Muscle layer of duodenum (tissue), 2 donors: ENCODE results near the gene TSGA10IP.

Experiments
- H3K27ac ChIP-seq: one replicate; pipeline ENCODE4 v1.7.0; 2013; ENCODE audit warnings: mild to moderate bottlenecking, low read length
- H3K27me3 ChIP-seq: one replicate; pipeline ENCODE4 v1.7.0; 2013; ENCODE audit warnings: low read depth, mild to moderate bottlenecking, control low read depth, low read length
- H3K36me3 ChIP-seq, 2 donors: one replicate each; pipeline ENCODE4 v1.7.0; 2013; ENCODE audit warnings: low read length in 2 of 2, control low read depth in 1 of 2, mild to moderate bottlenecking in 1 of 2; ENCODE audit not compliant: insufficient read depth in 2 of 2, control insufficient read depth in 1 of 2
- H3K4me1 ChIP-seq, 2 donors: one replicate each; pipeline ENCODE4 v1.7.0; 2013; ENCODE audit warnings: low read length in 2 of 2, mild to moderate bottlenecking in 2 of 2, control low read depth in 1 of 2, moderate library complexity in 1 of 2; ENCODE audit not compliant: insufficient read depth in 2 of 2, control insufficient read depth in 1 of 2
- H3K4me3 ChIP-seq, 2 donors: one replicate each; pipeline ENCODE4 v1.7.0; 2013; ENCODE audit warnings: low read length in 2 of 2, low read depth in 1 of 2, mild to moderate bottlenecking in 1 of 2
- H3K9me3 ChIP-seq, 2 donors: one replicate each; pipeline ENCODE4 v1.7.0; 2013; ENCODE audit warnings: low read length in 2 of 2, control low read depth in 1 of 2, mild to moderate bottlenecking in 1 of 2; ENCODE audit not compliant: control insufficient read depth in 1 of 2
- donor health status: healthy.

TSGA10IP gene

GRCh38 chr11:65981101-65981740 lies 35.9 kb downstream of the TSGA10IP start:
- Histone ChIP-seq H3K27ac (no peak overlapping the region), H3K36me3 (peaks cover 6 to 37% of the 10 kb centered on the region in 2 donors), H3K4me1 (peaks cover 0 to 4% of the 10 kb centered on the region in 2 donors), H3K27me3 (no peaks in the 10 kb centered on the region), H3K9me3 (no peaks in the 10 kb centered on the region), H3K4me3 (no peak overlapping the region)

GRCh38 chr11:65981972-65982823 lies 36.9 kb downstream of the TSGA10IP start:
- H3K4me1 ChIP-seq, result peaks cover 0 to 4% of the 10 kb centered on the region in 2 donors
- H3K27ac ChIP-seq, result no peak overlapping the region
- H3K27me3 ChIP-seq, result no peaks in the 10 kb centered on the region
- no peaks in the 10 kb centered on the region for H3K9me3 ChIP-seq
- H3K36me3 ChIP-seq, result peaks cover 6 to 27% of the 10 kb centered on the region in 2 donors
- H3K4me3 ChIP-seq, result no peak overlapping the region

- Histone ChIP-seq H3K4me1 (peaks cover 0 to 4% of the 10 kb centered on the region in 2 donors), H3K36me3 (peaks cover under 1 to 19% of the 10 kb centered on the region in 2 donors), H3K27ac (no peak overlapping the region), H3K27me3 (no peaks in the 10 kb centered on the region), H3K9me3 (no peaks in the 10 kb centered on the region), H3K4me3 (no peak overlapping the region)
Observed at GRCh38 chr11:65982824-65983588, 37.7 kb downstream of the TSGA10IP start.

- Histone ChIP-seq H3K36me3 (peaks cover 0 to 13% of the 10 kb centered on the region in 2 donors), H3K27ac (no peak overlapping the region), H3K4me3 (no peak overlapping the region), H3K27me3 (no peaks in the 10 kb centered on the region), H3K4me1 (peaks cover 0 to 4% of the 10 kb centered on the region in 2 donors), H3K9me3 (no peaks in the 10 kb centered on the region)
Observed at GRCh38 chr11:65983589-65983987, 38.3 kb downstream of the TSGA10IP start.

- Histone ChIP-seq H3K4me3 (no peak overlapping the region), H3K27ac (no peak overlapping the region), H3K4me1 (peaks cover 0 to 6% of the 10 kb centered on the region in 2 donors), H3K27me3 (no peaks in the 10 kb centered on the region), H3K36me3 (no peaks in the 10 kb centered on the region), H3K9me3 (no peaks in the 10 kb centered on the region)
Observed at GRCh38 chr11:65987336-65987735, 42.1 kb downstream of the TSGA10IP start.

- H3K4me3 ChIP-seq, result no peak overlapping the region
Observed at GRCh38 chr11:65988791-65989592, 43.7 kb downstream of the TSGA10IP start.

GRCh38 chr11:65992056-65992455 lies 46.8 kb downstream of the TSGA10IP start:
- no peaks in the 10 kb centered on the region for H3K27me3 ChIP-seq
- H3K4me1 ChIP-seq, result peaks cover 0 to 2% of the 10 kb centered on the region in 2 donors
- no peak overlapping the region for H3K27ac ChIP-seq
- peaks cover 0 to 5% of the 10 kb centered on the region in 2 donors for H3K36me3 ChIP-seq
- no peak overlapping the region for H3K4me3 ChIP-seq
- H3K9me3 ChIP-seq, result no peaks in the 10 kb centered on the region

More at GRCh38 chr11:65988791-65989592, 43.7 kb downstream of the TSGA10IP start:
- no peaks in the 10 kb centered on the region for H3K27me3 ChIP-seq
- H3K36me3 ChIP-seq, result no peaks in the 10 kb centered on the region
- no peak overlapping the region for H3K27ac ChIP-seq
- peaks cover 0 to 6% of the 10 kb centered on the region in 2 donors for H3K4me1 ChIP-seq
- H3K9me3 ChIP-seq, result no peaks in the 10 kb centered on the region

- no peaks in the 10 kb centered on the region for H3K27me3 ChIP-seq
- peaks cover 3 to 16% of the 10 kb centered on the region in 2 donors for H3K4me1 ChIP-seq
- no peak overlapping the region for H3K27ac ChIP-seq
- no peaks in the 10 kb centered on the region for H3K9me3 ChIP-seq
- no peak overlapping the region for H3K4me3 ChIP-seq
- peaks cover 31 to 43% of the 10 kb centered on the region in 2 donors for H3K36me3 ChIP-seq
Observed at GRCh38 chr11:65997286-65997685, 52.0 kb downstream of the TSGA10IP start.

- peaks cover 8 to 26% of the 10 kb centered on the region in 2 donors for H3K4me1 ChIP-seq
- H3K27me3 ChIP-seq, result no peaks in the 10 kb centered on the region
- no peaks in the 10 kb centered on the region for H3K9me3 ChIP-seq
- H3K4me3 ChIP-seq, result peak within 1 kb of the TSS; percentile 100
- peak within 1 kb of the TSS; percentile 96 for H3K27ac ChIP-seq
- peaks cover 43 to 54% of the 10 kb centered on the region in 2 donors for H3K36me3 ChIP-seq
Observed at GRCh38 chr11:66001942-66002647, 56.8 kb downstream of the TSGA10IP start, which contains the start of the genes BANF1 and EIF1AD. BANF1 (plus strand) TSS chr11:66002503; CDS start chr11:66003251, 748 bp downstream. EIF1AD (minus strand) TSS chr11:66002157; CDS start chr11:66000389, 1,768 bp downstream.

GRCh38 chr11:66002648-66003225 lies 57.5 kb downstream of the TSGA10IP start:
- peak overlapping the region; percentile 100 for H3K4me3 ChIP-seq
- H3K27ac ChIP-seq, result peak overlapping the region; percentile 96
- no peaks in the 10 kb centered on the region for H3K9me3 ChIP-seq
- peaks cover 8 to 26% of the 10 kb centered on the region in 2 donors for H3K4me1 ChIP-seq
- H3K27me3 ChIP-seq, result no peaks in the 10 kb centered on the region
- peaks cover 37 to 47% of the 10 kb centered on the region in 2 donors for H3K36me3 ChIP-seq
